OCI-LY7 (cell line): ENCODE measurements around the gene CCDC27. TPM values are rescaled to one million over a fixed set of nuclear protein-coding genes. Genes with fewer than 3 reads are reported as not detected.
"Not testable (repeated sequence)": the region's sequence is repeated elsewhere in the genome, so short reads cannot be mapped to it uniquely, and the experiment has no call there.

Experiments used
- BruUV-seq: library from RNA; stranded (reverse); fragments of 400-500 nt; replicated peaks from 2 replicates; lab custom pipeline; 2021; lab: Mats Ljungman, UMichigan
- CTCF ChIA-PET: fragments of 300-600 bp; sonication (Branson Sonifier 250); formaldehyde crosslinking; loops from one replicate; lab custom pipeline; 2022; ENCODE audit warnings: antibody characterized with exemption; ENCODE audit not compliant: unreplicated experiment; lab: Charles Lee
- POLR2A ChIA-PET: fragments of 300-600 bp; sonication (Branson Sonifier 250); formaldehyde crosslinking; loops from one replicate; lab custom pipeline; 2022; ENCODE audit warnings: antibody characterized with exemption; lab: Charles Lee
- DNase-seq: peaks from one replicate; pipeline ENCODE4 v3.0.0-alpha.2; 2015; ENCODE audit warnings: low spot score
- H2AFZ ChIP-seq: fragments of 200-600 bp; sonication (generic), shearing (Covaris generic); 2 replicates; pipeline ENCODE4 v1.6.1; 2014; ENCODE audit warnings: mild to moderate bottlenecking, antibody characterized with exemption, low read length, moderate library complexity
- H3K27ac ChIP-seq: fragments of 200-600 bp; sonication (generic); 2 replicates; pipeline ENCODE4 v1.5.1; 2014; ENCODE audit warnings: mixed run types, low read depth, mild to moderate bottlenecking, moderate library complexity, low read length, inconsistent platforms; ENCODE audit not compliant: poor library complexity, severe bottlenecking
- H3K36me3 ChIP-seq: fragments of 200-600 bp; sonication (generic); 2 replicates; pipeline ENCODE4 v1.6.1; 2014; ENCODE audit warnings: mild to moderate bottlenecking, antibody characterized with exemption, low read length, moderate library complexity, mixed read lengths; ENCODE audit not compliant: insufficient read depth
- H3K4me1 ChIP-seq: fragments of 200-600 bp; sonication (generic); 2 replicates; pipeline ENCODE4 v1.5.1; 2014; ENCODE audit warnings: mild to moderate bottlenecking, low read length; ENCODE audit not compliant: insufficient read depth, poor library complexity, severe bottlenecking
- H3K4me2 ChIP-seq: fragments of 200-600 bp; sonication (generic); 2 replicates; pipeline ENCODE4 v1.6.1; 2014; ENCODE audit warnings: mild to moderate bottlenecking, low read length
- H3K4me3 ChIP-seq: fragments of 200-600 bp; sonication (generic); 2 replicates; pipeline ENCODE4 v1.5.1; 2014; ENCODE audit warnings: mild to moderate bottlenecking, low read depth, low read length; ENCODE audit not compliant: poor library complexity, severe bottlenecking
- H3K79me2 ChIP-seq: fragments of 200-600 bp; sonication (generic); 2 replicates; pipeline ENCODE4 v1.6.1; 2016; ENCODE audit warnings: low read depth, mild to moderate bottlenecking, low read length, moderate library complexity, mixed read lengths; ENCODE audit not compliant: insufficient read depth
- H3K9me2 ChIP-seq: fragments of 200-600 bp; sonication (generic); 2 replicates; pipeline ENCODE4 v1.6.1; 2016; ENCODE audit warnings: mild to moderate bottlenecking, low read length, mixed read lengths; ENCODE audit not compliant: insufficient read depth
- H3K9me3 ChIP-seq: fragments of 200-600 bp; sonication (generic); 2 replicates; pipeline ENCODE4 v1.6.1; 2014; ENCODE audit warnings: mild to moderate bottlenecking, mixed run types, low read length, mixed read lengths
- H4K20me1 ChIP-seq: fragments of 200-600 bp; sonication (generic); 2 replicates; pipeline ENCODE4 v1.6.1; 2014; ENCODE audit warnings: mild to moderate bottlenecking, antibody characterized with exemption, low read length, moderate library complexity, mixed read lengths; ENCODE audit not compliant: insufficient read depth
- EZH2phosphoT487 ChIP-seq: fragments of 200-600 bp; sonication (generic); IDR thresholded peaks from 2 replicates; pipeline ENCODE4 v1.6.1; 2018; ENCODE audit warnings: low read depth, borderline replicate concordance, mild to moderate bottlenecking, mixed run types, antibody characterized with exemption, low read length, moderate library complexity, mixed read lengths
- intact Hi-C: fragments of 100-400 bp; cut with micrococcal nuclease; formaldehyde crosslinking; loops from one replicate; pipeline ENCODE4 v1.10.0; 2022; ENCODE audit not compliant: unreplicated experiment
- total RNA-seq, 2 experiments: library from RNA; depleted of rRNA in 1 of 2; stranded (reverse); fragments of >200 nt in 1 of 2; shearing (Covaris generic) in 1 of 2; gene quantifications; 2 replicates each; pipeline ENCODE4 v1.2.3, GENCODE V29; 2014 to 2022
- TF ChIP-seq, protein P1 (sequence below): fragments of 200-600 bp; sonication (generic); conservative IDR thresholded peaks from 2 replicates; pipeline ENCODE4 v1.5.1; 2014; ENCODE audit warnings: mild to moderate bottlenecking, antibody characterized with exemption, low read length, moderate library complexity, mixed read lengths

The CCDC27 gene
- total RNA-seq, 2 experiments from 2014 or later = not detected

DNA sequence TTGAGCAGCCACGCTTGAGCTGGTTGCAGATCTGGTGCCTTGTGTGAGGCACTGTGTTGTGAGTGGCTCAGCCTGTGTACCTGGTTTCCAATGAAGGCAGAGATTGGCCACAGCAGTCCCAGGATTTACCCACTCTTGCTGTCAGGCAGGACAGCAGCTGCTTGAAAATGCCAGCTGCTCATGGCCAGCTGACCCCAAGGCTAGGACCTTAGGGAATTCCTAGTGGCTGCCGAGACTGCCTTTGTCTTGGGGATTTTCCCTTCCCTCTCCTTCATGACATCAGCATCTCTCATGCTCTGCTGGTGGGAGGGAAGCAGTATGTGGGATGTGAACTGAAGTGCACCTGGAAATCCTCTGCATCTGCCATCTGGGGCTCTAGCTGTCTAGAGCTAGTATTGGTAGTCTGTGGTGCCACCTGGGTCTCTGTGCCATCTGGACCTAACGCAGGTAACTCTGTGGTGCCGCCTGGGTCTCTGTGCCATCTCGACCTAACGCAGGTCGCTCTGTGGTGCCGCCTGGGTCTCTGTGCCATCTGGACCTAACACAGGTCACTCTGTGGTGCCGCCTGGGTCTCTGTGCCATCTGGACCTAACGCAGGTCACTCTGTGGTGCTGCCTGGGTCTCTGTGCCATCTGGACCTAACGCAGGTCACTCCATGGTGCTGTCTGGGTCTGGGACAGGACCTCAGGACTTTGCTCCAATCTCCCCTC, 47.9 kb downstream of the CCDC27 start:
- Histone ChIP-seq H3K79me2 (peaks cover 9% of the 10 kb centered on the region), H3K9me2 (no peaks in the 10 kb centered on the region), H3K4me1 (peaks cover 11% of the 10 kb centered on the region), H3K36me3 (no peaks in the 10 kb centered on the region), H3K4me3 (no peak overlapping the region), H3K4me2 (no peak overlapping the region), H2AFZ (no peak overlapping the region), H3K27ac (no peak overlapping the region), H4K20me1 (peaks cover 5% of the 10 kb centered on the region; the same call in 1 of the 2 replicates), H3K9me3 (peaks cover 9% of the 10 kb centered on the region; the same call in 1 of the 2 replicates)
- POLR2A ChIA-PET = no interaction called here
- CTCF ChIA-PET = no interaction called here
- BruUV-seq = no TSS peak
- TF ChIP-seq EZH2phosphoT487 = no peak
- TF ChIP-seq, protein P1, sequence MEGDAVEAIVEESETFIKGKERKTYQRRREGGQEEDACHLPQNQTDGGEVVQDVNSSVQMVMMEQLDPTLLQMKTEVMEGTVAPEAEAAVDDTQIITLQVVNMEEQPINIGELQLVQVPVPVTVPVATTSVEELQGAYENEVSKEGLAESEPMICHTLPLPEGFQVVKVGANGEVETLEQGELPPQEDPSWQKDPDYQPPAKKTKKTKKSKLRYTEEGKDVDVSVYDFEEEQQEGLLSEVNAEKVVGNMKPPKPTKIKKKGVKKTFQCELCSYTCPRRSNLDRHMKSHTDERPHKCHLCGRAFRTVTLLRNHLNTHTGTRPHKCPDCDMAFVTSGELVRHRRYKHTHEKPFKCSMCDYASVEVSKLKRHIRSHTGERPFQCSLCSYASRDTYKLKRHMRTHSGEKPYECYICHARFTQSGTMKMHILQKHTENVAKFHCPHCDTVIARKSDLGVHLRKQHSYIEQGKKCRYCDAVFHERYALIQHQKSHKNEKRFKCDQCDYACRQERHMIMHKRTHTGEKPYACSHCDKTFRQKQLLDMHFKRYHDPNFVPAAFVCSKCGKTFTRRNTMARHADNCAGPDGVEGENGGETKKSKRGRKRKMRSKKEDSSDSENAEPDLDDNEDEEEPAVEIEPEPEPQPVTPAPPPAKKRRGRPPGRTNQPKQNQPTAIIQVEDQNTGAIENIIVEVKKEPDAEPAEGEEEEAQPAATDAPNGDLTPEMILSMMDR = no peak
- intact Hi-C loops = no loop called here
- no peak for DNase-seq

DNA sequence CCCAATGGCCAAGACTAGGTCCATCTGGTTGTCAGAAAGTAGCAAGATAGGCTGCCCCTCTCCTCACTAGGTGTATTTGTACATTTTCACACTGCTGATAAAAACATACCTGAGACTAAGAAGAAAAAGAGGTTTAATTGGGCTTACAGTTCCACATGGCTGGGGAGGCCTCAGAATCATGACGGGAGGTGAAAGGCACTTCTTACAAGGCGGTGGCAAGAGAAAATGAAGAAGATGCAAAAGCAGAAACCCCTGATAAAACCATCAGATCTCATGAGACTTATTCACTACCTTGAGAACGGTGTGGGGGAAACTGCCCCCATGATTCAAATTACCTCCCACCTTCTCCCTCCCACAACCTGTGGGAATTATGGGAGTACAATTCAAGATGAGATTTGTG, 48.5 kb downstream of the CCDC27 start:
- POLR2A ChIA-PET, BruUV-seq, H3K36me3 ChIP-seq, H4K20me1 ChIP-seq, CTCF ChIA-PET, H3K79me2 ChIP-seq, intact Hi-C loops, H3K4me3 ChIP-seq, H3K9me3 ChIP-seq, H2AFZ ChIP-seq, DNase-seq, H3K4me2 ChIP-seq, H3K4me1 ChIP-seq, H3K9me2 ChIP-seq, H3K27ac ChIP-seq: not testable (repeated sequence)

DNA sequence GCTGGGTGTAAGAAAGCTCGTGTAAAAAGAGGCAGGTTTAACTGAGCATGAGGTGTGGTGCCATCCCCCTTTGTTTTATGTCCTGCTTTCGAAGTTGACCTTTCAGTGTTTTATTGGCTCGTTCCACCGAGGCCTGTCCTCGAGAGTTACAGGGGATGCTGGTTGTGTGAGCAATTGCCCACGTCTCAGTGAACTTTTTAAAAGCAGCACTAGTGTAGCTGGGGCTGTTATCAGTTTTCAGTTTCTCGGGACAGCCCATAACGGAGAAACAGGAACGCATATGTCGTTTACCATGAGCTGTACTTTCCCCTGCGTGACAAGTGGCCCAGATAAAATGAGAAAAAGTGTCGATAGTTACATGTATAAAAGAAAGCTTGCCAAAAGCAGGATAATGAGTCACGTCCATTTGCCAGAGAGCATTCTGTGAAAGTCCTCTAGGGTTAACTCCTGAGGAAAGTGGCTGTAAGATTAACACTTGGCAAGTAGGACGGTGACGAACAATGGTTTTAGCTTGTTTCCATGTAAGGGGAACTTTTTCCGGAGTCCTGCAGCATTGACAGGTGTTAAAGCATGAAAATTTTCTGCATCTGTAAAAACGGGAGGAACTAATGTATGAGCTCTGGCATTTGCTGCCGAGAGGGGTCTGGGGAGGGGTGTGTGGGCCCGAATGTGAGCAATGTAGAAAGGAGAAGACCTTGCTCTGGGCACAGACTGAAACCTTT, 51.8 kb downstream of the CCDC27 start:
- ChIA-PET POLR2A (no interaction called here), CTCF (no interaction called here)
- Histone ChIP-seq H3K27ac (no peak overlapping the region), H3K4me1 (no peaks in the 10 kb centered on the region), H2AFZ (no peak overlapping the region), H3K36me3 (no peaks in the 10 kb centered on the region), H4K20me1 (no peaks in the 10 kb centered on the region), H3K9me2 (no peaks in the 10 kb centered on the region), H3K4me3 (no peak overlapping the region), H3K9me3 (peaks cover 9% of the 10 kb centered on the region; the same call in 1 of the 2 replicates), H3K79me2 (no peaks in the 10 kb centered on the region), H3K4me2 (no peak overlapping the region)
- TF ChIP-seq, protein P1 = no peak
- TF ChIP-seq EZH2phosphoT487 = no peak
- BruUV-seq = no TSS peak
- intact Hi-C loops = no loop called here
- DNase-seq = no peak

DNA sequence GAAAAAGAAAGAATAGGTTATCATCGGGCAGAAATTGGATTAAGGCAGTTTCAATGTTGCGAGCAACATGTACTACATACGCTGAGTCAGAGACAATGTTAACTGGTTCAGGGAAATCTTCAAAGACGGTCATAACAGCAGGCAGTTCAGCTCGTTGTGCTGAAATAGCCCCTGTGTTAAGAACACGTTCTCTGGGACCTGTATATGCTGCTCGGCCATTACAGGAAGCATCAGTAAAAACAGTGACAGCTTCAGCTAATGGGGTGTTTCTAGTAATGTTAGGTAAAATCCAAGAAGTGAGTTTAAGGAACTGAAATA, 52.3 kb downstream of the CCDC27 start:
- H2AFZ ChIP-seq, DNase-seq, BruUV-seq, CTCF ChIA-PET, H3K4me2 ChIP-seq, H4K20me1 ChIP-seq, H3K79me2 ChIP-seq, intact Hi-C loops, H3K4me3 ChIP-seq, POLR2A ChIA-PET, H3K9me3 ChIP-seq, H3K4me1 ChIP-seq, H3K9me2 ChIP-seq, H3K36me3 ChIP-seq, H3K27ac ChIP-seq: not testable (repeated sequence)
